SK-N-SH treated with all-trans-retinoic acid at 6 μM for 48 hours (cell line): Measurements from ENCODE around the gene DRAM1.

Experiments used
- ZFP3 ChIP-seq: fragments of 250-450 bp; sonication (Bioruptor Pico); IDR thresholded peaks from 2 replicates; pipeline ENCODE4 v1.5.0; 2020; ENCODE audit warnings: mild to moderate bottlenecking, moderate library complexity
- ZFP30 ChIP-seq: fragments of 450-650 bp; formaldehyde crosslinking; IDR thresholded peaks from 2 replicates; pipeline ENCODE4 v1.5.0; 2022; ENCODE audit warnings: mild to moderate bottlenecking, moderate library complexity
- ZNF565 ChIP-seq: fragments of 450-650 bp; formaldehyde crosslinking; conservative IDR thresholded peaks from 2 replicates; pipeline ENCODE4 v1.5.0; 2020; ENCODE audit warnings: low read depth, mild to moderate bottlenecking, moderate library complexity

- no peak for TF ChIP-seq ZFP30 (CRISPR knock-in tag)
- TF ChIP-seq ZFP3 (CRISPR knock-in tag) = no peak
- no peak for TF ChIP-seq ZNF565
Measured at GRCh38 chr12:101854747-101855146, 22.6 kb upstream of the DRAM1 start.
